Stomach (tissue), 4 donors: ENCODE measurements around the gene ERN1.

ENCODE experiments used
- CTCF ChIP-seq, 7 experiments: fragments of 450-650 bp in 4 of 7; fragments of 200-600 bp in 3 of 7; sonication (generic) in 3 of 7; IDR thresholded peaks; one replicate each; pipeline ENCODE4 v1.5.1; 2016 to 2019; ENCODE audit warnings: antibody characterized with exemption in 7 of 7, control low read depth in 2 of 7, mild to moderate bottlenecking in 1 of 7
- POLR2A ChIP-seq, 4 donors: fragments of 450-650 bp; IDR thresholded peaks; one replicate each; pipeline ENCODE4 v1.6.1; 2016; ENCODE audit warnings: antibody characterized with exemption in 4 of 4, control low read depth in 2 of 4, mild to moderate bottlenecking in 1 of 4, moderate library complexity in 1 of 4
- POLR2AphosphoS5 ChIP-seq, 3 donors: sonication (generic); formaldehyde crosslinking; IDR thresholded peaks; one replicate each; pipeline ENCODE4 v1.6.1; 2016; ENCODE audit warnings: antibody characterized with exemption in 3 of 3

- TF ChIP-seq CTCF (IDR thresholded peaks at IDR 0.05), result no peak
- TF ChIP-seq POLR2AphosphoS5 (IDR thresholded peaks at IDR 0.05), result no peak
- no peak for TF ChIP-seq POLR2A (IDR thresholded peaks at IDR 0.05)
Measured at GRCh38 chr17:64054304-64054703, 75.6 kb downstream of the ERN1 start.
